Central memory CD8-positive, alpha-beta T cell (primary cell): Measurements from ENCODE around the gene SCLT1.
"Not testable (repeated sequence)": the region's sequence is repeated elsewhere in the genome, so short reads cannot be mapped to it uniquely, and the experiment has no call there.

Experiments
- ATAC-seq: fragments of 150-1000 bp; cut with Tn5 transposase; replicated peaks from 2 replicates; pipeline ENCODE4 v1.10.0; 2022; ENCODE audit warnings: mild to moderate bottlenecking, moderate FRiP score, moderate number of reproducible peaks; ENCODE audit not compliant: poor library complexity, severe bottlenecking; ENCODE audit errors: extremely low read depth
- DNase-seq, 2 donors: peaks; one replicate each; pipeline ENCODE4 v3.0.0; 2021; ENCODE audit warnings: low spot score in 2 of 2
- H3K27ac Mint-ChIP-seq: one replicate; pipeline ENCODE4 v1.8.0; 2022; ENCODE audit warnings: low read depth, mild to moderate bottlenecking, moderate library complexity, mixed read lengths
- H3K27me3 Mint-ChIP-seq: one replicate; pipeline ENCODE4 v1.8.0; 2022; ENCODE audit warnings: mixed read lengths
- H3K36me3 Mint-ChIP-seq: one replicate; pipeline ENCODE4 v1.8.0; 2022; ENCODE audit warnings: mild to moderate bottlenecking, moderate library complexity, mixed read lengths; ENCODE audit not compliant: insufficient read depth
- H3K4me1 Mint-ChIP-seq: one replicate; pipeline ENCODE4 v1.8.0; 2022; ENCODE audit warnings: mixed read lengths
- H3K4me3 Mint-ChIP-seq: one replicate; pipeline ENCODE4 v1.8.0; 2022; ENCODE audit warnings: mild to moderate bottlenecking, moderate library complexity, mixed read lengths
- H3K9me3 Mint-ChIP-seq: one replicate; pipeline ENCODE4 v1.8.0; 2022; ENCODE audit warnings: mixed read lengths

SCLT1 gene

GRCh38 chr4:129093191-129093920 is at the start of gene SCLT1:
Gene SCLT1, minus strand, starts transcription at chr4:129093539. Its CDS starts 436 bp downstream, at chr4:129093103.
- Mint-ChIP-seq H3K36me3 (peaks cover 8% of the 10 kb centered on the region), H3K4me3 (no peak within 1 kb of the TSS), H3K27me3 (no peaks in the 10 kb centered on the region), H3K4me1 (peaks cover 28% of the 10 kb centered on the region), H3K9me3 (no peaks in the 10 kb centered on the region), H3K27ac (no peak within 1 kb of the TSS)
- DNase-seq (peak; percentile 93 to 94), ATAC-seq (peak; percentile 94)

GRCh38 chr4:129140521-129140920 is 47.2 kb upstream of the SCLT1 start:
- ATAC-seq (no peak), DNase-seq (no peak)
- H3K36me3 Mint-ChIP-seq: no peaks in the 10 kb centered on the region
- H3K4me3 Mint-ChIP-seq: no peak overlapping the region
- no peaks in the 10 kb centered on the region for H3K4me1 Mint-ChIP-seq
- no peaks in the 10 kb centered on the region for H3K9me3 Mint-ChIP-seq
- no peak overlapping the region for H3K27ac Mint-ChIP-seq
- peaks cover 26% of the 10 kb centered on the region for H3K27me3 Mint-ChIP-seq

- H3K4me1 Mint-ChIP-seq: no peaks in the 10 kb centered on the region
- H3K27ac Mint-ChIP-seq: no peak overlapping the region
- DNase-seq: no peak
- H3K36me3 Mint-ChIP-seq: no peaks in the 10 kb centered on the region
- H3K9me3 Mint-ChIP-seq: no peaks in the 10 kb centered on the region
- ATAC-seq: no peak
- H3K4me3 Mint-ChIP-seq: no peak overlapping the region
- peaks cover 10% of the 10 kb centered on the region for H3K27me3 Mint-ChIP-seq
Observed at GRCh38 chr4:129138810-129139496, 45.6 kb upstream of the SCLT1 start.

- H3K27me3 Mint-ChIP-seq: peaks cover 8% of the 10 kb centered on the region
- no peaks in the 10 kb centered on the region for H3K9me3 Mint-ChIP-seq
- H3K27ac Mint-ChIP-seq: no peak overlapping the region
- H3K36me3 Mint-ChIP-seq: no peaks in the 10 kb centered on the region
- no peaks in the 10 kb centered on the region for H3K4me1 Mint-ChIP-seq
- ATAC-seq: no peak
- H3K4me3 Mint-ChIP-seq: no peak overlapping the region
- DNase-seq: no peak
Observed at GRCh38 chr4:129136433-129136832, 43.1 kb upstream of the SCLT1 start.

GRCh38 chr4:129131343-129131742 is 38.0 kb upstream of the SCLT1 start:
- Mint-ChIP-seq H3K27ac (no peak overlapping the region), H3K4me3 (no peak overlapping the region), H3K4me1 (no peaks in the 10 kb centered on the region), H3K9me3 (no peaks in the 10 kb centered on the region), H3K36me3 (no peaks in the 10 kb centered on the region), H3K27me3 (no peaks in the 10 kb centered on the region)
- ATAC-seq: no peak
- no peak for DNase-seq

- no peak overlapping the region for H3K4me3 Mint-ChIP-seq
- no peak for ATAC-seq
- no peaks in the 10 kb centered on the region for H3K4me1 Mint-ChIP-seq
- H3K36me3 Mint-ChIP-seq: no peaks in the 10 kb centered on the region
- H3K27ac Mint-ChIP-seq: peak overlapping the region; percentile 60
- no peak for DNase-seq
- no peaks in the 10 kb centered on the region for H3K9me3 Mint-ChIP-seq
- no peaks in the 10 kb centered on the region for H3K27me3 Mint-ChIP-seq
Observed at GRCh38 chr4:129129143-129129542, 35.8 kb upstream of the SCLT1 start.

GRCh38 chr4:129126614-129127013 is 33.3 kb upstream of the SCLT1 start:
- not testable (repeated sequence) for H3K36me3 Mint-ChIP-seq, H3K4me1 Mint-ChIP-seq, H3K27me3 Mint-ChIP-seq, H3K9me3 Mint-ChIP-seq, H3K27ac Mint-ChIP-seq, DNase-seq, ATAC-seq, H3K4me3 Mint-ChIP-seq

- H3K4me3 Mint-ChIP-seq: no peak overlapping the region
- H3K27ac Mint-ChIP-seq: no peak overlapping the region
- ATAC-seq (no peak), DNase-seq (no peak)
- no peaks in the 10 kb centered on the region for H3K36me3 Mint-ChIP-seq
- H3K9me3 Mint-ChIP-seq: no peaks in the 10 kb centered on the region
- no peaks in the 10 kb centered on the region for H3K4me1 Mint-ChIP-seq
- no peaks in the 10 kb centered on the region for H3K27me3 Mint-ChIP-seq
Observed at GRCh38 chr4:129117705-129118104, 24.4 kb upstream of the SCLT1 start.

GRCh38 chr4:129113919-129114318 is 20.6 kb upstream of the SCLT1 start:
- H3K4me3 Mint-ChIP-seq: no peak overlapping the region
- no peak overlapping the region for H3K27ac Mint-ChIP-seq
- no peak for ATAC-seq
- no peaks in the 10 kb centered on the region for H3K4me1 Mint-ChIP-seq
- H3K9me3 Mint-ChIP-seq: no peaks in the 10 kb centered on the region
- H3K36me3 Mint-ChIP-seq: no peaks in the 10 kb centered on the region
- no peak for DNase-seq
- H3K27me3 Mint-ChIP-seq: no peaks in the 10 kb centered on the region

GRCh38 chr4:129113434-129113833 is 20.1 kb upstream of the SCLT1 start:
- Mint-ChIP-seq H3K27ac (no peak overlapping the region), H3K27me3 (no peaks in the 10 kb centered on the region), H3K4me3 (no peak overlapping the region), H3K4me1 (no peaks in the 10 kb centered on the region), H3K9me3 (no peaks in the 10 kb centered on the region), H3K36me3 (no peaks in the 10 kb centered on the region)
- ATAC-seq (no peak), DNase-seq (no peak)

- DNase-seq (no peak), ATAC-seq (no peak)
- H3K4me1 Mint-ChIP-seq: no peaks in the 10 kb centered on the region
- H3K9me3 Mint-ChIP-seq: no peaks in the 10 kb centered on the region
- no peak overlapping the region for H3K27ac Mint-ChIP-seq
- no peak overlapping the region for H3K4me3 Mint-ChIP-seq
- no peaks in the 10 kb centered on the region for H3K27me3 Mint-ChIP-seq
- H3K36me3 Mint-ChIP-seq: no peaks in the 10 kb centered on the region
Observed at GRCh38 chr4:129111919-129112318, 18.6 kb upstream of the SCLT1 start.

- H3K27me3 Mint-ChIP-seq: no peaks in the 10 kb centered on the region
- no peaks in the 10 kb centered on the region for H3K4me1 Mint-ChIP-seq
- H3K4me3 Mint-ChIP-seq: no peak overlapping the region
- no peak for ATAC-seq
- no peaks in the 10 kb centered on the region for H3K9me3 Mint-ChIP-seq
- H3K36me3 Mint-ChIP-seq: no peaks in the 10 kb centered on the region
- peak overlapping the region; percentile 2 for H3K27ac Mint-ChIP-seq
- DNase-seq: no peak
Observed at GRCh38 chr4:129110931-129111330, 17.6 kb upstream of the SCLT1 start.
